Measurements from ENCODE around the gene CD244.

Gene CD244

DNA sequence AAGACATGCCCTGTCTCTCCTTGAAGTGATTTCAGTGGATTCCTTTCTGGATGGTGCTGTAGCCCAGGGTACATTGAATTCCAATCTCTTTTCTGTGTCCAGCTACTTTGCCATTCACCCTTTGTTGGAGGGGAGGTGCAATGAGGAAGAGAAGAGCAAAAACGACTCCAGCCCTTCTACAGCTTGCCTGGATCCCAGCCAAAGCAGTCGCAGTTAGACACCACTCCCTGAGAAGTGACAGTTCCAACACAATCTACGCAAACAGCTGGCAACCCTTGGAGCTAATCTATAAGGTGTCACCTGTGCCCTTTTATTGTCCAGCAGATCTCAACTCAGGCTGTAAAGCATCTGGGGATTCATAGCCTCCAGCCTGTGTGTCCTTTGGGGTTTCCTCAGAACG, 4.6 kb downstream of the CD244 start:
- TF ChIP-seq, protein P1, sequence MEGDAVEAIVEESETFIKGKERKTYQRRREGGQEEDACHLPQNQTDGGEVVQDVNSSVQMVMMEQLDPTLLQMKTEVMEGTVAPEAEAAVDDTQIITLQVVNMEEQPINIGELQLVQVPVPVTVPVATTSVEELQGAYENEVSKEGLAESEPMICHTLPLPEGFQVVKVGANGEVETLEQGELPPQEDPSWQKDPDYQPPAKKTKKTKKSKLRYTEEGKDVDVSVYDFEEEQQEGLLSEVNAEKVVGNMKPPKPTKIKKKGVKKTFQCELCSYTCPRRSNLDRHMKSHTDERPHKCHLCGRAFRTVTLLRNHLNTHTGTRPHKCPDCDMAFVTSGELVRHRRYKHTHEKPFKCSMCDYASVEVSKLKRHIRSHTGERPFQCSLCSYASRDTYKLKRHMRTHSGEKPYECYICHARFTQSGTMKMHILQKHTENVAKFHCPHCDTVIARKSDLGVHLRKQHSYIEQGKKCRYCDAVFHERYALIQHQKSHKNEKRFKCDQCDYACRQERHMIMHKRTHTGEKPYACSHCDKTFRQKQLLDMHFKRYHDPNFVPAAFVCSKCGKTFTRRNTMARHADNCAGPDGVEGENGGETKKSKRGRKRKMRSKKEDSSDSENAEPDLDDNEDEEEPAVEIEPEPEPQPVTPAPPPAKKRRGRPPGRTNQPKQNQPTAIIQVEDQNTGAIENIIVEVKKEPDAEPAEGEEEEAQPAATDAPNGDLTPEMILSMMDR (conservative IDR thresholded peaks at IDR 0.05; ENCODE audit: low read depth, low read length): no peak
- no peak overlapping the region for H3K4me3 ChIP-seq (ENCODE audit: low read depth, low read length)

GRCh38 chr1:160855181-160855981, 7.3 kb downstream of the CD244 start:
- no peak for DNase-seq (ENCODE audit: low read depth)
- no peak overlapping the region for H3K4me3 ChIP-seq (ENCODE audit: low read depth, low read length)
- TF ChIP-seq, protein P1 (conservative IDR thresholded peaks at IDR 0.05; ENCODE audit: low read depth, low read length): no peak

More for the DNA sequence above, 4.6 kb downstream of the CD244 start:
- no peak for DNase-seq (ENCODE audit: low read depth)

DNA sequence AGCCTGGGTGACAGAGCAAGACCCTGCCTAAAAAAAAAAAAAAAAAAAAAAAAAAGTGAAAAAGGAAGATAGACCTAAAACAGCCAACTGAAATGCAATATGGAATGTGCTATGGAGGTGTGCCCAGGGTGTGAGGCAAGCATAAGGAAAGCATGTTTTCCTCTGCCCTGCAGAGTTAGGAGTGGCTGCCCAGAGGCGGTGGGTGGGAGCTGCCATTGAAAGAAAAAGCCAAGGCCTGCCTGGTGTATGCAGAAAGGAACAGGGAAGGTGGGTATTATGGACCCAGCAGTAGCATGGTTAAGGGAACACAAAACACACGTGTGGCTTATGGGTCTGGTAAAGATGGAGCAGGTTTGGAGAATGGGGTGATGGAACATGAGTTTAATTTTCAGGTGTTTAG, 8.9 kb downstream of the CD244 start:
- DNase-seq (ENCODE audit: low read depth): no peak
- TF ChIP-seq, protein P1 (conservative IDR thresholded peaks at IDR 0.05; ENCODE audit: low read depth, low read length): no peak
- H3K4me3 ChIP-seq (ENCODE audit: low read depth, low read length): no peak overlapping the region

- TF ChIP-seq, protein P1 (conservative IDR thresholded peaks at IDR 0.05; ENCODE audit: low read depth, low read length): no peak
- no peak for DNase-seq (ENCODE audit: low read depth)
These were observed 9.7 kb downstream of the CD244 start for GRCh38 chr1:160853014-160853413.

DNA sequence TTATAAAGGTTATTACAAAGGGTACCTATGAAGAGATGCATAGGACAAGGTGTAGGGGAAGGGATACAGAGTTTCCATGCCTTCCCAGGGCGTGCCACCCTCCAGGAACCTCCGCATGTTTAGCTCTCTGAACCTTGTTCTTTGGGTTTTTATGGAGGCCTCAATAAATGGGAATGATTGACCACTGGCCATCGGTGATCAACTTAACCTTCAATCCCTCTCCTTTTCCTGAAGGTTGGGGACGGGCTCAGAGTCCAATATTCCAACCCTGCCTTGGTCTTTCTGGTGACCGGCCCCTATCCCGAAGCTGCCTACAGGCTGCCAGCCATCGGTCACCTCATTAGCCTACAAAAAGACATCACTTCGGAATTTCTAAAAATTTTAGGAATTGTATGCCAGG, 11.7 kb downstream of the CD244 start:
- no peak for DNase-seq (ENCODE audit: low read depth)
- no peak overlapping the region for H3K4me3 ChIP-seq (ENCODE audit: low read depth, low read length)
- TF ChIP-seq, protein P1 (conservative IDR thresholded peaks at IDR 0.05; ENCODE audit: low read depth, low read length): no peak

More at GRCh38 chr1:160853014-160853413, 9.7 kb downstream of the CD244 start:
- no peak overlapping the region for H3K4me3 ChIP-seq (ENCODE audit: low read depth, low read length)

DNA sequence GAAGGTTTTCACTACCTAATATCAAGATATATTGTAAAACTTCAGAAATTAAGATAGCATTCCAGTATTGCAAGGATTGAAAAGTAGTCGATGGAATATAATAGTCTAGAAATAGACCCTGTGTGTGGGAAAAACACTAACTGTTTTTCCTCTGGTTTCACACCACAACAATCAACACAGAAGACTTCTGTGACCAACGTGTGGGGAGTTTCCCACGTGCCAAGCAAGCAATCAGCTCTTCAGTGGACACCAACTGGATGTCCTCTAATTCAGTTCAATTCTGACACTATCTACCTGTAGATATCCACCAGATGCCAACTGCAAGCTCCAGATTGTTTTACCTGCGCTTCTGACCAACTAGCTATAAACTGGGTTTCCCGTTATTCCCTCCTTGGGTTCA, 12.1 kb downstream of the CD244 start:
- DNase-seq (ENCODE audit: low read depth): no peak
- H3K4me3 ChIP-seq (ENCODE audit: low read depth, low read length): no peak overlapping the region
- TF ChIP-seq, protein P1 (conservative IDR thresholded peaks at IDR 0.05; ENCODE audit: low read depth, low read length): no peak

DNA sequence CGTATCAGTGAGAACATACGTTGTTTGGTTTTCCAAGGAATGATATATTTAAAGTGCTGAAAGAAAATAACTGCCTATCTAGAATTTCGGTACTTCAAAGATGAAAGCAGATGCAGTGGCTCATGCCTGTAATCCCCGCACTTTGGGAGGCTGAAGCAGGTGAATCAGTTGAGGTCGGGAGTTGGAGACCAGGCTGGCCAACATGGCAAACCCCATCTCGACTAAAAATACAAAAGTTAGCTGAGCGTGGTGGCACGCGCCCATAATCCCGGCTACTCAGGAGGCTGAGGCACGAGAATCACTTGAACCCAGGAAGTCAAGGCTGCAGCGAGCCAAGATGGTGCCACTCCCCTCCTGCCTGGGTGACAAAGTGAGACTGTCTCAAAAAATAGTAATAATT, 16.4 kb downstream of the CD244 start:
- TF ChIP-seq, protein P1 (conservative IDR thresholded peaks at IDR 0.05; ENCODE audit: low read depth, low read length): no peak
- H3K4me3 ChIP-seq (ENCODE audit: low read depth, low read length): no peak overlapping the region
- DNase-seq (ENCODE audit: low read depth): no peak
